ENCODE data around the gene RYR2. TPM values are rescaled to one million over a fixed set of nuclear protein-coding genes. Genes with fewer than 3 reads are reported as not detected.

Gene RYR2
- total and polyA plus RNA-seq, 11 donors = 77.7 to 1,319 (median 805) TPM

GRCh38 chr1:237309595-237310118 is 267.7 kb downstream of the RYR2 start:
- DNase-seq (peak in 2 of 5 donors; percentile 36 to 58), ATAC-seq (peak in 3 of 4 donors; percentile 36 to 64 (median 44))
- H3K4me1 ChIP-seq = peaks cover 0 to 46% (median 4%) of the 10 kb centered on the region in 12 donors
- peak overlapping the region in 2 of 12 donors; percentile 5 to 28 for H3K27ac ChIP-seq
- 67 to 85% (median 76%) methylated on average over 18 to 32 of the region's 32 CpGs for WGBS, 4 donors
- H3K36me3 ChIP-seq = no peaks in the 10 kb centered on the region
- H3K27me3 ChIP-seq = no peaks in the 10 kb centered on the region
- no peak for TF ChIP-seq POLR2A (IDR thresholded peaks at IDR 0.05)
- TF ChIP-seq CTCF (IDR thresholded peaks at IDR 0.05) = no peak
- intact Hi-C loops (cut with DNase I) = no loop called here
- H3K9me3 ChIP-seq = peaks cover 0 to 7% (median 0%) of the 10 kb centered on the region in 12 donors
- no peak overlapping the region for H3K4me3 ChIP-seq

GRCh38 chr1:237316352-237316751 is 274.4 kb downstream of the RYR2 start:
- intact Hi-C loops (cut with DNase I) = no loop called here
- ATAC-seq (peak in 1 of 4 donors; percentile 15), DNase-seq (no peak)
- Histone ChIP-seq H3K36me3 (no peaks in the 10 kb centered on the region), H3K4me3 (no peak overlapping the region), H3K9me3 (peaks cover 0 to 12% (median 0%) of the 10 kb centered on the region in 12 donors), H3K4me1 (peaks cover 0 to 55% (median 11%) of the 10 kb centered on the region in 12 donors), H3K27me3 (no peaks in the 10 kb centered on the region), H3K27ac (peak overlapping the region in 2 of 12 donors; percentile 28 to 50)
- TF ChIP-seq CTCF (IDR thresholded peaks at IDR 0.05) (no peak), POLR2A (IDR thresholded peaks at IDR 0.05) (no peak)
- 35 to 46% (median 43%) methylated on average over 4 of the region's 4 CpGs for WGBS, 4 donors

- no peak for TF ChIP-seq POLR2A (IDR thresholded peaks at IDR 0.05)
- TF ChIP-seq CTCF (IDR thresholded peaks at IDR 0.05) = no peak
- WGBS, 4 donors = 49 to 57% (median 53%) methylated on average over 3 of the region's 3 CpGs
- H3K36me3 ChIP-seq = no peaks in the 10 kb centered on the region
- no peak overlapping the region for H3K4me3 ChIP-seq
- ATAC-seq = no peak
- peaks cover 0 to 5% (median 0%) of the 10 kb centered on the region in 12 donors for H3K9me3 ChIP-seq
- intact Hi-C loops (cut with DNase I) = no loop called here
- no peak overlapping the region for H3K27ac ChIP-seq
- no peak for DNase-seq
- H3K4me1 ChIP-seq = peaks cover 0 to 68% (median 17%) of the 10 kb centered on the region in 12 donors
- no peaks in the 10 kb centered on the region for H3K27me3 ChIP-seq
These were observed 276.8 kb downstream of the RYR2 start for GRCh38 chr1:237318748-237319147.

GRCh38 chr1:237320890-237321289 is 278.9 kb downstream of the RYR2 start:
- Histone ChIP-seq H3K27ac (peak overlapping the region in 10 of 12 donors; percentile 17 to 68 (median 50)), H3K36me3 (no peaks in the 10 kb centered on the region), H3K9me3 (peaks cover 0 to 5% (median 0%) of the 10 kb centered on the region in 12 donors), H3K4me3 (no peak overlapping the region), H3K27me3 (no peaks in the 10 kb centered on the region), H3K4me1 (peaks cover 0 to 89% (median 24%) of the 10 kb centered on the region in 12 donors)
- DNase-seq (no peak), ATAC-seq (peak; percentile 28 to 47 (median 36))
- TF ChIP-seq CTCF (IDR thresholded peaks at IDR 0.05) (no peak), POLR2A (IDR thresholded peaks at IDR 0.05) (no peak)
- intact Hi-C loops (cut with DNase I) = no loop called here

All from heart left ventricle (tissue), 16 donors.